ENCODE measurements around the gene TADA2A. TPM values are rescaled to one million over a fixed set of nuclear protein-coding genes. Genes with fewer than 3 reads are reported as not detected.

Gene TADA2A
- total and polyA plus RNA-seq, 2 of the 8 experiments (the other 6 are each of a cell fraction or from before 2014, with no cell fraction given), result 8.4 to 18.5 TPM

- TF ChIP-seq SAP30 (IDR thresholded peaks at IDR 0.05; ENCODE audit: insufficient read depth, insufficient replicate concordance, low read length), result peak; percentile 85
- no peak for TF ChIP-seq CHD7 (IDR thresholded peaks at IDR 0.05; ENCODE audit: insufficient replicate concordance, low read length)
- TF ChIP-seq CREB1 (IDR thresholded peaks at IDR 0.05), result no peak
- no peak for TF ChIP-seq ZNF274 (IDR thresholded peaks at IDR 0.05; ENCODE audit: borderline replicate concordance, extremely low read depth, low read length)
- TF ChIP-seq, protein P1, sequence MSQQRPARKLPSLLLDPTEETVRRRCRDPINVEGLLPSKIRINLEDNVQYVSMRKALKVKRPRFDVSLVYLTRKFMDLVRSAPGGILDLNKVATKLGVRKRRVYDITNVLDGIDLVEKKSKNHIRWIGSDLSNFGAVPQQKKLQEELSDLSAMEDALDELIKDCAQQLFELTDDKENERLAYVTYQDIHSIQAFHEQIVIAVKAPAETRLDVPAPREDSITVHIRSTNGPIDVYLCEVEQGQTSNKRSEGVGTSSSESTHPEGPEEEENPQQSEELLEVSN (IDR thresholded peaks at IDR 0.05), result no peak; the same call in 1 of the 2 replicates
- no peak for TF ChIP-seq RBBP5 (IDR thresholded peaks at IDR 0.05; ENCODE audit: borderline replicate concordance, low read depth, low read length)
- TF ChIP-seq EZH2 (IDR thresholded peaks at IDR 0.05; ENCODE audit: low read depth, low read length, severe bottlenecking), result no peak
- TF ChIP-seq, protein P2, sequence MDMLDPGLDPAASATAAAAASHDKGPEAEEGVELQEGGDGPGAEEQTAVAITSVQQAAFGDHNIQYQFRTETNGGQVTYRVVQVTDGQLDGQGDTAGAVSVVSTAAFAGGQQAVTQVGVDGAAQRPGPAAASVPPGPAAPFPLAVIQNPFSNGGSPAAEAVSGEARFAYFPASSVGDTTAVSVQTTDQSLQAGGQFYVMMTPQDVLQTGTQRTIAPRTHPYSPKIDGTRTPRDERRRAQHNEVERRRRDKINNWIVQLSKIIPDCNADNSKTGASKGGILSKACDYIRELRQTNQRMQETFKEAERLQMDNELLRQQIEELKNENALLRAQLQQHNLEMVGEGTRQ (IDR thresholded peaks at IDR 0.05; ENCODE audit: low read length), result peak; percentile 41; the same call in 1 of the 2 replicates
- TF ChIP-seq EGR1 (IDR thresholded peaks at IDR 0.05; ENCODE audit: borderline replicate concordance, low read depth, low read length), result no peak
These were observed 82.0 kb downstream of the TADA2A start (continued) for GRCh38 chr17:37488607-37489196.
